HEK293 (cell line): ENCODE results near the gene IRF7.

Experiments used
- CTCF ChIP-seq: fragments of 450-650 bp; formaldehyde crosslinking; IDR thresholded peaks from 2 replicates; pipeline ENCODE4 v1.5.1; 2016; ENCODE audit warnings: missing biosample characterization, missing genetic modification characterization
- PBX3 ChIP-seq: sonication (generic); formaldehyde crosslinking; IDR thresholded peaks from 2 replicates; pipeline ENCODE4 v1.8.1; 2022; ENCODE audit warnings: mild to moderate bottlenecking, moderate library complexity, missing genetic modification reagents
- YY2 ChIP-seq: fragments of 450-650 bp; formaldehyde crosslinking; IDR thresholded peaks from 2 replicates; pipeline ENCODE4 v1.5.1; 2016; ENCODE audit warnings: missing biosample characterization, missing genetic modification characterization
- ZBTB49 ChIP-seq: fragments of 450-650 bp; formaldehyde crosslinking; IDR thresholded peaks from 2 replicates; pipeline ENCODE4 v1.5.1; 2016; ENCODE audit warnings: missing biosample characterization, missing genetic modification characterization, low read depth

DNA sequence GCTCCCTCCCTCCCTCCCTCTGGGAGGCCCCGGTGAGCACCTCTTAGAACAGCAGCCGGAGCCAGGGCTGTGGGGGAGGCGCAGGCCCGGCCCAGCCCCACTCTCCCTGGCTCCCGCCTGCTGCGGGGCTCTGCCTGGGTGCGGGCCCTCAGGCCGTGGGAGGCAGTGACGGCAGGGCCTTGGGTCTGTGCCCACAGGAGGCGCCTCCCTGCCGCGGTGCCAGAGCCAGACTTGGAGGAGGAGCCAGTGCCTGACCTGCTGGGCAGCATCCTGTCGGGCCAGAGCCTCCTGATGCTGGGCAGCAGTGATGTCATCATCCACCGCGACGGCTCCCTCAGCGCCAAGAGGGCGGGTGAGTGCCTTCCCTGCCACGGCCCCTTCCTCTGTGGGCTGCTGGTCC is 9.5 kb downstream of the IRF7 start:
- TF ChIP-seq YY2 = no peak
- TF ChIP-seq PBX3 (CRISPR knock-in tag) = no peak
- no peak for TF ChIP-seq ZBTB49 (tag by site-specific recombination)
- no peak for TF ChIP-seq CTCF (tag by site-specific recombination)
